ENCODE data around the gene JAKMIP2.

DNA sequence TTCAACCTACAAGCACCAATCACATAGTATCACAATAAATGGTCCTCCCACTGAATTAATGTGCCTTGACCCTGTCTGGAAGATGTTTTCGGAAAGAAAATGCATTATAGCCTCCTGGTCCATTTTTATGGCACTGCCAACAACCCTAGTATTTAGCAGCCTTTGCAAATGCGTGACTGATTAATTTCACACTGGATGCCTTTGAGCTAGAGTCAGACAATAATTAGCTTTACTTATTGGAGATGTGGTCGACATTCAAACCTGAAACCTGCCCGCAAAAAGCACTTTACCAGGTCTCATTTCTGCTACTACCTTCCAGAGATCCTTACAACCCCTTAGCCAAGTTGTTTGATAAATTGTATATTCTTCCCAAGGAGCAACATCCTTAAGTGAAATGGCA, 153.3 kb downstream of the JAKMIP2 start:
- TF ChIP-seq, protein P1, sequence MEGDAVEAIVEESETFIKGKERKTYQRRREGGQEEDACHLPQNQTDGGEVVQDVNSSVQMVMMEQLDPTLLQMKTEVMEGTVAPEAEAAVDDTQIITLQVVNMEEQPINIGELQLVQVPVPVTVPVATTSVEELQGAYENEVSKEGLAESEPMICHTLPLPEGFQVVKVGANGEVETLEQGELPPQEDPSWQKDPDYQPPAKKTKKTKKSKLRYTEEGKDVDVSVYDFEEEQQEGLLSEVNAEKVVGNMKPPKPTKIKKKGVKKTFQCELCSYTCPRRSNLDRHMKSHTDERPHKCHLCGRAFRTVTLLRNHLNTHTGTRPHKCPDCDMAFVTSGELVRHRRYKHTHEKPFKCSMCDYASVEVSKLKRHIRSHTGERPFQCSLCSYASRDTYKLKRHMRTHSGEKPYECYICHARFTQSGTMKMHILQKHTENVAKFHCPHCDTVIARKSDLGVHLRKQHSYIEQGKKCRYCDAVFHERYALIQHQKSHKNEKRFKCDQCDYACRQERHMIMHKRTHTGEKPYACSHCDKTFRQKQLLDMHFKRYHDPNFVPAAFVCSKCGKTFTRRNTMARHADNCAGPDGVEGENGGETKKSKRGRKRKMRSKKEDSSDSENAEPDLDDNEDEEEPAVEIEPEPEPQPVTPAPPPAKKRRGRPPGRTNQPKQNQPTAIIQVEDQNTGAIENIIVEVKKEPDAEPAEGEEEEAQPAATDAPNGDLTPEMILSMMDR (conservative IDR thresholded peaks at IDR 0.05; ENCODE audit: low read depth, low read length) = no peak
- TF ChIP-seq EZH2 (IDR thresholded peaks at IDR 0.05; ENCODE audit: borderline replicate concordance, low read depth, low read length, poor library complexity, severe bottlenecking) = no peak

All from A673 (cell line).